WTC11 (cell line): ENCODE results near the gene TPD52L2. TPM values are rescaled to one million over a fixed set of nuclear protein-coding genes. Genes with fewer than 3 reads are reported as not detected.

ENCODE experiments used
- ATAC-seq: fragments of 200-7000 bp; cut with Tn5 transposase; 2 replicates; pipeline ENCODE4 v1.10.0; 2021; ENCODE audit warnings: mild to moderate bottlenecking, moderate library complexity
- CTCF ChIA-PET: fragments of 300-600 bp; sonication (Branson Sonifier 250); formaldehyde crosslinking; loops from one replicate; lab custom pipeline; 2021; ENCODE audit warnings: antibody characterized with exemption; lab: Charles Lee
- POLR2A ChIA-PET: fragments of 350-600 bp; sonication (Branson Sonifier 250); formaldehyde crosslinking; loops from one replicate; lab custom pipeline; 2021; ENCODE audit warnings: antibody characterized with exemption; lab: Charles Lee
- DNase-seq: peaks from one replicate; pipeline ENCODE4 v3.0.0; 2021; ENCODE audit warnings: low spot score
- H3K27ac Mint-ChIP-seq: 2 replicates; pipeline ENCODE4 v1.8.0; 2021; ENCODE audit warnings: mixed read lengths
- H3K27me3 Mint-ChIP-seq: 2 replicates; pipeline ENCODE4 v1.8.0; 2021; ENCODE audit warnings: low read depth, mild to moderate bottlenecking, moderate library complexity, mixed read lengths
- H3K36me3 Mint-ChIP-seq: 2 replicates; pipeline ENCODE4 v1.8.0; 2021; ENCODE audit warnings: mixed read lengths
- H3K4me1 Mint-ChIP-seq: 2 replicates; pipeline ENCODE4 v1.8.0; 2022; ENCODE audit warnings: mixed read lengths
- H3K4me3 Mint-ChIP-seq: 2 replicates; pipeline ENCODE4 v1.8.0; 2021; ENCODE audit warnings: mild to moderate bottlenecking, moderate library complexity, mixed read lengths
- H3K9me3 Mint-ChIP-seq: 2 replicates; pipeline ENCODE4 v1.8.0; 2021; ENCODE audit warnings: mixed read lengths
- FOXP1 ChIP-seq: sonication (generic); formaldehyde crosslinking; IDR thresholded peaks from 2 replicates; pipeline ENCODE4 v1.8.0; 2022; ENCODE audit warnings: missing genetic modification reagents, mild to moderate bottlenecking, moderate library complexity, borderline replicate concordance
- HMGA2 ChIP-seq: fragments of 250-450 bp; sonication (Bioruptor Pico); IDR thresholded peaks from 2 replicates; pipeline ENCODE4 v1.4.0; 2021; ENCODE audit warnings: mild to moderate bottlenecking, moderate library complexity
- NR2C2 ChIP-seq: sonication (generic); formaldehyde crosslinking; IDR thresholded peaks from 2 replicates; pipeline ENCODE4 v1.8.0; 2022; ENCODE audit warnings: mild to moderate bottlenecking, missing genetic modification reagents
- OVOL2 ChIP-seq: fragments of 250-450 bp; sonication (Bioruptor Pico); IDR thresholded peaks from 2 replicates; pipeline ENCODE4 v1.9.0; 2021; ENCODE audit warnings: mild to moderate bottlenecking, borderline replicate concordance
- RELA ChIP-seq: sonication (generic); formaldehyde crosslinking; IDR thresholded peaks from 2 replicates; pipeline ENCODE4 v1.8.1; 2022; ENCODE audit warnings: missing genetic modification reagents, mild to moderate bottlenecking, borderline replicate concordance
- RORB ChIP-seq: fragments of 250-450 bp; sonication (Bioruptor Pico); IDR thresholded peaks from 2 replicates; pipeline ENCODE4 v1.9.0; 2021; ENCODE audit warnings: mild to moderate bottlenecking
- TCF7 ChIP-seq: sonication (generic); formaldehyde crosslinking; IDR thresholded peaks from 2 replicates; pipeline ENCODE4 v1.8.0; 2022; ENCODE audit warnings: mild to moderate bottlenecking, low read depth, missing genetic modification reagents, moderate library complexity
- ZNF121 ChIP-seq: sonication (generic); formaldehyde crosslinking; IDR thresholded peaks from 2 replicates; pipeline ENCODE4 v1.8.0; 2023; ENCODE audit warnings: missing genetic modification reagents
- ZNF138 ChIP-seq: sonication (generic); formaldehyde crosslinking; conservative IDR thresholded peaks from 2 replicates; pipeline ENCODE4 v1.8.1; 2022; ENCODE audit warnings: mild to moderate bottlenecking, moderate library complexity, missing genetic modification reagents
- ZNF232 ChIP-seq: sonication (generic); formaldehyde crosslinking; IDR thresholded peaks from 2 replicates; pipeline ENCODE4 v1.8.0; 2022; ENCODE audit warnings: mild to moderate bottlenecking, missing genetic modification reagents
- ZNF263 ChIP-seq: sonication (generic); formaldehyde crosslinking; IDR thresholded peaks from 2 replicates; pipeline ENCODE4 v1.8.1; 2022; ENCODE audit warnings: low read depth, mild to moderate bottlenecking, moderate library complexity, missing genetic modification reagents
- ZNF396 ChIP-seq: fragments of 250-450 bp; sonication (Bioruptor Pico); IDR thresholded peaks from 2 replicates; pipeline ENCODE4 v1.8.0; 2021; ENCODE audit warnings: mild to moderate bottlenecking, moderate library complexity, borderline replicate concordance
- ZNF671 ChIP-seq: fragments of 250-450 bp; sonication (Bioruptor Pico); IDR thresholded peaks from 2 replicates; pipeline ENCODE4 v1.8.0; 2021; ENCODE audit warnings: mild to moderate bottlenecking
- total RNA-seq: library from RNA; stranded (reverse); gene quantifications from 3 replicates; pipeline ENCODE4 v1.2.3, GENCODE V29; 2021
- TF ChIP-seq, protein P1 (sequence below): fragments of 250-450 bp; sonication (Bioruptor Pico); IDR thresholded peaks from 2 replicates; pipeline ENCODE4 v1.9.0; 2021; ENCODE audit warnings: mild to moderate bottlenecking
- TF ChIP-seq, protein P2 (sequence below): fragments of 250-450 bp; sonication (Bioruptor Pico); IDR thresholded peaks from 2 replicates; pipeline ENCODE4 v2.1.2; 2022; ENCODE audit warnings: mild to moderate bottlenecking, moderate library complexity
- TF ChIP-seq, protein P3 (sequence below): fragments of 250-450 bp; sonication (Bioruptor Pico); IDR thresholded peaks from 2 replicates; pipeline ENCODE4 v1.9.0; 2021; ENCODE audit warnings: moderate library complexity, mild to moderate bottlenecking, inconsistent platforms, borderline replicate concordance
- TF ChIP-seq, protein P4 (sequence below): sonication (generic); formaldehyde crosslinking; IDR thresholded peaks from 2 replicates; pipeline ENCODE4 v1.8.1; 2022; ENCODE audit warnings: low read depth, missing genetic modification reagents, borderline replicate concordance
- TF ChIP-seq, protein P5 (sequence below): sonication (generic); formaldehyde crosslinking; IDR thresholded peaks from 2 replicates; pipeline ENCODE4 v1.8.1; 2022; ENCODE audit warnings: mild to moderate bottlenecking, missing genetic modification reagents, moderate library complexity, borderline replicate concordance
- TF ChIP-seq, protein P6 (sequence below): sonication (generic); formaldehyde crosslinking; IDR thresholded peaks from 2 replicates; pipeline ENCODE4 v1.8.1; 2022; ENCODE audit warnings: low read depth, mild to moderate bottlenecking, moderate library complexity, missing genetic modification reagents, borderline replicate concordance

Gene TPD52L2
- total RNA-seq, 1 experiment from 2014 or later = 80.8 TPM

DNA sequence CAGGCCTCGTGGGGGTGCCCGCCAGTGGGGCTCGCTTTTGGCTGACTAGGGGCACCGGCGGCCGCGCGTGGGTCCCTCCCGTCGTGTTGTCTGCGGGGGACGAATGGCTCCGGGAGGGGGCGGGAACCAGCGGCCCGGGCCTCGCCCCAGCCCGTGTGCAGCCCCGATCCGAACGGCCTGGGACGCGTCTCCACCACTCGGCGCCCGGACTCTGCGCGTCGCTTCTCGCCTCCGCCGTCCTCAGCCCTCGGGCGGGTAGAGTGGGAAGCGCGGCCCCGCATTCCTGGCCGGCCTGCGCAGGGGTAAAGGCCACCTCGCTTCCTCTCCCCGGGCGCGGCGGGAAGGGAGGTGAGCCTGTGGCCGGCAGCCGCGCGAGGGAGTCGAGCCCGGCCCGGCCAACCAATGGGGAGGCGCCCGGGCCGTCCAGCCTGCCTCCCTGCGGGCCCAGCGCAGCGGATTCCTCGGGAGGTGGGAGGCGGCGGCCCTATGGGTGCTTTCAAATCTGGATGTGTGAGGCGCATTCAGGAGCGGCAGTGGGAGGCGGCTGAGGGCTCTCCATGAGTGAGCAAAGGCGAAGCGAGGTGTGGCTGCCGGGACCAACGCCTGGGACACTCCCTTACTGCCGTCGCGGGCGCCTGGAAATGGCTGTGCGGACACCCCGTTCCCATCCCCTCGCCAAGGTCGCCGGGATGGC lies 32.9 kb upstream of the TPD52L2 start (continued):
- TF ChIP-seq, protein P1, sequence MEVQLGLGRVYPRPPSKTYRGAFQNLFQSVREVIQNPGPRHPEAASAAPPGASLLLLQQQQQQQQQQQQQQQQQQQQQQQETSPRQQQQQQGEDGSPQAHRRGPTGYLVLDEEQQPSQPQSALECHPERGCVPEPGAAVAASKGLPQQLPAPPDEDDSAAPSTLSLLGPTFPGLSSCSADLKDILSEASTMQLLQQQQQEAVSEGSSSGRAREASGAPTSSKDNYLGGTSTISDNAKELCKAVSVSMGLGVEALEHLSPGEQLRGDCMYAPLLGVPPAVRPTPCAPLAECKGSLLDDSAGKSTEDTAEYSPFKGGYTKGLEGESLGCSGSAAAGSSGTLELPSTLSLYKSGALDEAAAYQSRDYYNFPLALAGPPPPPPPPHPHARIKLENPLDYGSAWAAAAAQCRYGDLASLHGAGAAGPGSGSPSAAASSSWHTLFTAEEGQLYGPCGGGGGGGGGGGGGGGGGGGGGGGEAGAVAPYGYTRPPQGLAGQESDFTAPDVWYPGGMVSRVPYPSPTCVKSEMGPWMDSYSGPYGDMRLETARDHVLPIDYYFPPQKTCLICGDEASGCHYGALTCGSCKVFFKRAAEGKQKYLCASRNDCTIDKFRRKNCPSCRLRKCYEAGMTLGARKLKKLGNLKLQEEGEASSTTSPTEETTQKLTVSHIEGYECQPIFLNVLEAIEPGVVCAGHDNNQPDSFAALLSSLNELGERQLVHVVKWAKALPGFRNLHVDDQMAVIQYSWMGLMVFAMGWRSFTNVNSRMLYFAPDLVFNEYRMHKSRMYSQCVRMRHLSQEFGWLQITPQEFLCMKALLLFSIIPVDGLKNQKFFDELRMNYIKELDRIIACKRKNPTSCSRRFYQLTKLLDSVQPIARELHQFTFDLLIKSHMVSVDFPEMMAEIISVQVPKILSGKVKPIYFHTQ (CRISPR knock-in tag) = no peak
- TF ChIP-seq ZNF121 (CRISPR knock-in tag) (no peak), RELA (CRISPR knock-in tag) (peak; percentile 21; the same call in 1 of the 2 replicates), OVOL2 (CRISPR knock-in tag) (no peak), NR2C2 (no peak), ZNF263 (0 out of 2 replicates have a peak, but pooled peaks have one; percentile 42), FOXP1 (CRISPR knock-in tag) (0 out of 2 replicates have a peak, but pooled peaks have one; percentile 34)

DNA sequence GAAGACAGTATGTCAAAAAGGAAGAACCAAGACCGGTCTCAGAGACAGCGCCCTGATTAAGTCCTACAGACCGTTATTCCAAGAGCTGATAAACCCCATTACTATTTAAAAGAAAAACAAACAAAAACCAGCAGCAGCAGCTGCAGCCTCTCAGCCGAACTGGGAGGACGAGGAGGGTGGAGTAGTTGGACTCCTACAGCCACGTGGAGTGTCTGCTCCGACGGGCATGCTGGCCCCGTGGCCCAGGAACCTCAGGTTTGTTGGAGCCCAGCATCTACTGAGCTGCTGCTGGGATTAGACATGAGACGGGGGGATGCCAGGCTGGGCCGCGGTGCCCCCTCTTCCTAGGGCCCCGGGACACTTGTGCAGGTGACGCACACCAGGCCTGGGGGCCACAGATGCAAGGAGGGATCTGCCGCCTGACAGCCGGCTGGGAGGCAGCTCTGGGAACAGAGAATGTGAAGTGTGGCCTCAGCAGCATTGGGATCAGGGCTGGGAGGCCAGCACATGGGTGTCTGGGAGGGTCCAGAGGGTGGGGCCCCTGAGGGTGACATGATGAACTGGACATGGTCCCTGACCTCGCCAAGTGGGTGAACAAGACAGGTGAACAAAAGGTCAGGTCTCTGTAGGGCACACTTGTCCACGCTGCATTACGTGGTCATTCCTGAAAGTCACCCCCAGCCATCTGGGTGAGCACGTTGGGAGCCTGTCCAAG lies 31.1 kb upstream of the TPD52L2 start:
- Mint-ChIP-seq H3K36me3 (no peaks in the 10 kb centered on the region), H3K4me1 (peaks cover 32% of the 10 kb centered on the region), H3K9me3 (no peaks in the 10 kb centered on the region), H3K27me3 (peaks cover 32% of the 10 kb centered on the region), H3K4me3 (no peak overlapping the region), H3K27ac (no peak overlapping the region)
- TF ChIP-seq, protein P2, sequence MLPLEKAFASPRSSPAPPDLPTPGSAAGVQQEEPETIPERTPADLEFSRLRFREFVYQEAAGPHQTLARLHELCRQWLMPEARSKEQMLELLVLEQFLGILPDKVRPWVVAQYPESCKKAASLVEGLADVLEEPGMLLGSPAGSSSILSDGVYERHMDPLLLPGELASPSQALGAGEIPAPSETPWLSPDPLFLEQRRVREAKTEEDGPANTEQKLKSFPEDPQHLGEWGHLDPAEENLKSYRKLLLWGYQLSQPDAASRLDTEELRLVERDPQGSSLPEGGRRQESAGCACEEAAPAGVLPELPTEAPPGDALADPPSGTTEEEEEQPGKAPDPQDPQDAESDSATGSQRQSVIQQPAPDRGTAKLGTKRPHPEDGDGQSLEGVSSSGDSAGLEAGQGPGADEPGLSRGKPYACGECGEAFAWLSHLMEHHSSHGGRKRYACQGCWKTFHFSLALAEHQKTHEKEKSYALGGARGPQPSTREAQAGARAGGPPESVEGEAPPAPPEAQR (CRISPR knock-in tag) = no peak
- TF ChIP-seq ZNF396 (CRISPR knock-in tag) = no peak
- TF ChIP-seq TCF7 (CRISPR knock-in tag) = no peak
- TF ChIP-seq RORB = no peak
- TF ChIP-seq, protein P3, sequence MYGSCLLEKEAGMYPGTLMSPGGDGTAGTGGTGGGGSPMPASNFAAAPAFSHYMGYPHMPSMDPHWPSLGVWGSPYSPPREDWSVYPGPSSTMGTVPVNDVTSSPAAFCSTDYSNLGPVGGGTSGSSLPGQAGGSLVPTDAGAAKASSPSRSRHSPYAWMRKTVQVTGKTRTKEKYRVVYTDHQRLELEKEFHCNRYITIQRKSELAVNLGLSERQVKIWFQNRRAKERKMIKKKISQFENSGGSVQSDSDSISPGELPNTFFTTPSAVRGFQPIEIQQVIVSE (CRISPR knock-in tag) = no peak
- TF ChIP-seq, protein P4, sequence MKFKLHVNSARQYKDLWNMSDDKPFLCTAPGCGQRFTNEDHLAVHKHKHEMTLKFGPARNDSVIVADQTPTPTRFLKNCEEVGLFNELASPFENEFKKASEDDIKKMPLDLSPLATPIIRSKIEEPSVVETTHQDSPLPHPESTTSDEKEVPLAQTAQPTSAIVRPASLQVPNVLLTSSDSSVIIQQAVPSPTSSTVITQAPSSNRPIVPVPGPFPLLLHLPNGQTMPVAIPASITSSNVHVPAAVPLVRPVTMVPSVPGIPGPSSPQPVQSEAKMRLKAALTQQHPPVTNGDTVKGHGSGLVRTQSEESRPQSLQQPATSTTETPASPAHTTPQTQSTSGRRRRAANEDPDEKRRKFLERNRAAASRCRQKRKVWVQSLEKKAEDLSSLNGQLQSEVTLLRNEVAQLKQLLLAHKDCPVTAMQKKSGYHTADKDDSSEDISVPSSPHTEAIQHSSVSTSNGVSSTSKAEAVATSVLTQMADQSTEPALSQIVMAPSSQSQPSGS (CRISPR knock-in tag) = no peak
- TF ChIP-seq ZNF232 = no peak
- TF ChIP-seq, protein P5, sequence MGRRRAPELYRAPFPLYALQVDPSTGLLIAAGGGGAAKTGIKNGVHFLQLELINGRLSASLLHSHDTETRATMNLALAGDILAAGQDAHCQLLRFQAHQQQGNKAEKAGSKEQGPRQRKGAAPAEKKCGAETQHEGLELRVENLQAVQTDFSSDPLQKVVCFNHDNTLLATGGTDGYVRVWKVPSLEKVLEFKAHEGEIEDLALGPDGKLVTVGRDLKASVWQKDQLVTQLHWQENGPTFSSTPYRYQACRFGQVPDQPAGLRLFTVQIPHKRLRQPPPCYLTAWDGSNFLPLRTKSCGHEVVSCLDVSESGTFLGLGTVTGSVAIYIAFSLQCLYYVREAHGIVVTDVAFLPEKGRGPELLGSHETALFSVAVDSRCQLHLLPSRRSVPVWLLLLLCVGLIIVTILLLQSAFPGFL (CRISPR knock-in tag) = no peak
- no peak for TF ChIP-seq ZNF671 (CRISPR knock-in tag)
- TF ChIP-seq ZNF138 = no peak
- TF ChIP-seq, protein P6, sequence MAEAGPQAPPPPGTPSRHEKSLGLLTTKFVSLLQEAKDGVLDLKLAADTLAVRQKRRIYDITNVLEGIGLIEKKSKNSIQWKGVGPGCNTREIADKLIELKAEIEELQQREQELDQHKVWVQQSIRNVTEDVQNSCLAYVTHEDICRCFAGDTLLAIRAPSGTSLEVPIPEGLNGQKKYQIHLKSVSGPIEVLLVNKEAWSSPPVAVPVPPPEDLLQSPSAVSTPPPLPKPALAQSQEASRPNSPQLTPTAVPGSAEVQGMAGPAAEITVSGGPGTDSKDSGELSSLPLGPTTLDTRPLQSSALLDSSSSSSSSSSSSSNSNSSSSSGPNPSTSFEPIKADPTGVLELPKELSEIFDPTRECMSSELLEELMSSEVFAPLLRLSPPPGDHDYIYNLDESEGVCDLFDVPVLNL (CRISPR knock-in tag) = no peak
- no peak for TF ChIP-seq HMGA2
- ChIA-PET CTCF (interaction anchor here (0.8 to 1.4 kb wide), 3 partner anchors 25 to 59 kb away, joined by 3 to 8 read pairs (median 6); no protein-coding TSS in a partner anchor), POLR2A (interaction anchor here (0.9 to 1.0 kb wide), 2 partner anchors 14 to 21 kb away, joined by 3 to 5 read pairs; no protein-coding TSS in a partner anchor)
- ATAC-seq (no peak), DNase-seq (no peak)
